Thyroid gland (tissue), 4 donors: ENCODE measurements around the gene NR2F1-AS1.

ENCODE experiments used
- CTCF ChIP-seq, 6 experiments: fragments of 200-600 bp in 3 of 6; fragments of 450-650 bp in 3 of 6; sonication (generic) in 3 of 6; IDR thresholded peaks; one replicate each; pipeline ENCODE4 v1.5.1; 2016 to 2019; ENCODE audit warnings: antibody characterized with exemption in 6 of 6, mild to moderate bottlenecking in 2 of 6, inconsistent platforms in 1 of 6, moderate library complexity in 1 of 6
- POLR2A ChIP-seq, 2 donors: fragments of 450-650 bp; IDR thresholded peaks; one replicate each; pipeline ENCODE4 v1.6.1; 2017; ENCODE audit warnings: antibody characterized with exemption in 2 of 2, mild to moderate bottlenecking in 2 of 2, moderate library complexity in 1 of 2

DNA sequence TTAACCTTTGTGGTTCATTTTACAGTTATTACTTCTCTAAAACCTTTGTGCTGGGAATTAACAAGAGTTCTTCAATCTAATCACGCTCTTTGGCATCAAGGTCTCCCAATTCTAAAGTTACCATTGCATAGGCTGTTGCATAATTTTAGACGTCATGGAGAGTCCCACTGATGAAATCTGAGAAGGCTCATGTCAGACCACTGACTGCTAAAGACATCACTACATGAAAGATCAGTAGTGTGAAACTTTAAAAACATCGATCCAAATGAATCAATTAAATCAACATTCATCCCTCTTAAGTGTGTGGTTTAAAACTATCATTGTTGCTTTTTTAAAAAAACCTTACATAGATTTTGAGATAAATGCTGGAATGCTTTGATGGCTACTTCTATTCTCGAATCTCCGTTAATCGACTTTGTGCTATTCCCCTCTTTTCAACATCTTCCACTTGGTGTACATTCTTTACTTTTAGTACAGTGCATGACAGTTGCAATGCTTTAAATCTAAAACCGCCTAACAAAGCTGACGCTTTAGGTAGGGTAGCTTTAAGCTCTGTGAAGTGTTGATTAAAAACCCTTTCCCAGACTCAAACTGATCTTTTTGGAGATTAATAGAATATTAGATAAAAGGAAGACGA is 35.6 kb upstream of the NR2F1-AS1 start:
- no peak for TF ChIP-seq POLR2A (IDR thresholded peaks at IDR 0.05)
- TF ChIP-seq CTCF (IDR thresholded peaks at IDR 0.05), result no peak
